Amniotic epithelial cell (primary cell): ENCODE data around the gene SRGAP3.

Source experiments
- DNase-seq: peaks from one replicate; pipeline ENCODE4 v3.0.0-alpha.2; 2010; ENCODE audit warnings: low read depth

The SRGAP3 gene

GRCh38 chr3:9225268-9225667 is 24.2 kb downstream of the SRGAP3 start:
- DNase-seq, result no peak

- peak; percentile 34 for DNase-seq
These were observed 25.0 kb downstream of the SRGAP3 start for GRCh38 chr3:9224490-9224889.

- DNase-seq, result no peak
These were observed 25.8 kb downstream of the SRGAP3 start for GRCh38 chr3:9223672-9224071.

- DNase-seq, result no peak
These were observed 26.3 kb downstream of the SRGAP3 start for GRCh38 chr3:9222956-9223639.

- no peak for DNase-seq
These were observed 27.4 kb downstream of the SRGAP3 start for GRCh38 chr3:9222049-9222448.

GRCh38 chr3:9218514-9218846 is 31.0 kb downstream of the SRGAP3 start:
- DNase-seq, result no peak

GRCh38 chr3:9217784-9218513 is 31.5 kb downstream of the SRGAP3 start:
- DNase-seq, result no peak

GRCh38 chr3:9216736-9217135 is 32.7 kb downstream of the SRGAP3 start:
- DNase-seq, result no peak

GRCh38 chr3:9214599-9214998 is 34.8 kb downstream of the SRGAP3 start:
- peak; percentile 45 for DNase-seq

GRCh38 chr3:9214185-9214584 is 35.3 kb downstream of the SRGAP3 start:
- no peak for DNase-seq

GRCh38 chr3:9213019-9213634 is 36.3 kb downstream of the SRGAP3 start:
- no peak for DNase-seq

GRCh38 chr3:9211155-9211950 is 38.1 kb downstream of the SRGAP3 start:
- DNase-seq, result peak; percentile 60

GRCh38 chr3:9209777-9210176 is 39.7 kb downstream of the SRGAP3 start:
- DNase-seq, result no peak

GRCh38 chr3:9208605-9209152 is 40.8 kb downstream of the SRGAP3 start:
- DNase-seq, result no peak

- DNase-seq, result no peak
These were observed 42.2 kb downstream of the SRGAP3 start for GRCh38 chr3:9207116-9207763.

GRCh38 chr3:9206287-9206686 is 43.2 kb downstream of the SRGAP3 start:
- DNase-seq, result no peak

GRCh38 chr3:9205345-9206143 is 43.9 kb downstream of the SRGAP3 start:
- no peak for DNase-seq

- DNase-seq, result no peak
These were observed 45.0 kb downstream of the SRGAP3 start for GRCh38 chr3:9204253-9204992.

- no peak for DNase-seq
These were observed 46.1 kb downstream of the SRGAP3 start for GRCh38 chr3:9203317-9203716.

GRCh38 chr3:9202546-9202945 is 46.9 kb downstream of the SRGAP3 start:
- DNase-seq, result no peak
